Measurements from ENCODE around the gene EIF2B4.
"Not testable (repeated sequence)": the region's sequence is repeated elsewhere in the genome, so short reads cannot be mapped to it uniquely, and the experiment has no call there.

The EIF2B4 gene

DNA sequence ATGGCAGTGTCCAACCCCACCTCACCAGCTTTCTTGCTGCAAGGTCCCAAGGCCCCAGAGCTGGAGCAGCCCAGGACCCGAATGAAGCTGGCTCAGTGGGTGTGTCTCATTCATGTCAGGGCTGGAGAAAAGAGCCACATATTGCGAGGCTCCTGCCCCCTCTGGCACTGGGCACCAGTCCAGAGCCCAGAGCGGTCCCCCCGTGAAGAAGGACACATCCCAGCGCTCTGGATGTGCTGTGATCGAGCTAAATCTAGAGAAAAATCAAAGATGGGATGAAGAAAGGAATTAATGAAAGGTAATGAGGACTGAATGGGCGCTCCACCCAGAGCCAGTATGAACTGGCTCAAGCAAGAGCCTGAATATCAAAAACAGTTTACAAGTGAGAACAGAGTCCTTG, 34.0 kb downstream of the EIF2B4 start:
- no peak for DNase-seq (ENCODE audit: low read depth)

DNA sequence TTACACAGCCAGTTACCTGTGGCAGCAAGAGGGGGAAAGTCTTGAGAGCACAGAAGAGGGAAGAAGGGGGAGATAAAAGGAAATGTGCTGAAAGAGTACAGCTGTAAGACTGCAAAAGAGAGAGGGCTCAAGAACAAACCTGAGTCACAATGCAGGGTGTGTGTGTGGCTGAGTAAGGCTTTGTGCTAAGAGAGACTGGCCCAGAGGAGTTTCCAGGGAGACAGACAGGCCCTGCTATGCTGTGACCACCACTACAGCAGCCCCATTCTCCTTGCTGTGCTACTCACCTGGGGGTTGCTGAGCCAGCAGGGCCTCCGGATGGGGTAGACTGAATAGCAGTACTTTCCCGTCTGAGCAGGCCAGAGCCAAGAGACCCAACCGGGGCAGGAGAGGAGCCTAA, 34.8 kb downstream of the EIF2B4 start:
- DNase-seq (ENCODE audit: low read depth) = no peak

DNA sequence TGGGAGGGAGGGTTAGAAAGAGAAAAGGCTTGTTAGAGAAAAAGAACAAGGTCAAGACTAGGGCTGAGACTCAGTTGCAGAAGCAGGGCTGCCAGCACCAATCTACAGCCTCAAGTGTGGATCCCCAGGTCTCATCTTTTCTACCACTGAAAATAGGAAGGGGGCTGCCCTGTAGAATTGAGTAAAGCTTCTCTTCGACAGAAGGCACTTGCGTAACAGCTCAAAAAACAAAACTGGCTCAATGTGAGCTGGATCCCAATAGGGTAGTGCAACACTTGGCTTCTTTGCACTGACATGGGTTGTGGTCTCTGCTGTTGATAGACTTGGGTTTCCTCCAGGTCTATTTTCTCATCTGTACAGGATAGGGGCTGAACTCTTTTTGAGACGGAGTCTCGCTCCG, 45.4 kb downstream of the EIF2B4 start:
- DNase-seq (ENCODE audit: low read depth) = no peak

DNA sequence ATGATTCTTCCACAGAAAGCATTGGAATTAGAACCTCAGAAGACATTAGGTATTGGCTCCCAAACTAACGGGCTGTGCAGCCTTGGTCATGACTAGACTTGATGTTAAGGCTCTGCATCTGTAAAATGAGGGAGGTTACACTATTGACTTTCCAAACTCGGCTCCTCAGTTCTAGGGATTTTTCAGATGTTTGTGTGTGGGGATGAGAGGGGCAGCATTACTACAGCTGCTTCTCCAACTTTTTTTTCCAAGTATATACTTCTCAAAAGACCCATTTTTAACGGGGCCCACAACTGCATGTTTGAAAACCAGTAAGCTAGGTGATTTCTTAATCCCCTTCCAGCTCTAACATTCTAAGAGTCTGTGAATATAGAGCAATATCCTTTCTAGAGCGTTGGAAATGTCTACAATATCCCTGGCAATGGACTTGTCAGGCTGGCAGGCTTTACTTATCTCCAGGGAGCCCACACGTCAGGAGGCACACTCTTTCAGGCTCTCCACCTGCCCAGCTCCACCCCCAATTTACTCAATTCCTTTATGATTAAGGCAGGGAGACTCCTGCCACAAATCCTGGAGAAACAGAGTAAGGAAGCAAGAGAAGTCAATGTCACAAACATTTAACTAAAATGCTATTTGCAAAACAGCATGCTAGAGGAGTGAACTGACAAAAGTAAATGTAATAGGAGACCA, 46.4 kb downstream of the EIF2B4 start:
- DNase-seq (ENCODE audit: low read depth) = no peak

DNA sequence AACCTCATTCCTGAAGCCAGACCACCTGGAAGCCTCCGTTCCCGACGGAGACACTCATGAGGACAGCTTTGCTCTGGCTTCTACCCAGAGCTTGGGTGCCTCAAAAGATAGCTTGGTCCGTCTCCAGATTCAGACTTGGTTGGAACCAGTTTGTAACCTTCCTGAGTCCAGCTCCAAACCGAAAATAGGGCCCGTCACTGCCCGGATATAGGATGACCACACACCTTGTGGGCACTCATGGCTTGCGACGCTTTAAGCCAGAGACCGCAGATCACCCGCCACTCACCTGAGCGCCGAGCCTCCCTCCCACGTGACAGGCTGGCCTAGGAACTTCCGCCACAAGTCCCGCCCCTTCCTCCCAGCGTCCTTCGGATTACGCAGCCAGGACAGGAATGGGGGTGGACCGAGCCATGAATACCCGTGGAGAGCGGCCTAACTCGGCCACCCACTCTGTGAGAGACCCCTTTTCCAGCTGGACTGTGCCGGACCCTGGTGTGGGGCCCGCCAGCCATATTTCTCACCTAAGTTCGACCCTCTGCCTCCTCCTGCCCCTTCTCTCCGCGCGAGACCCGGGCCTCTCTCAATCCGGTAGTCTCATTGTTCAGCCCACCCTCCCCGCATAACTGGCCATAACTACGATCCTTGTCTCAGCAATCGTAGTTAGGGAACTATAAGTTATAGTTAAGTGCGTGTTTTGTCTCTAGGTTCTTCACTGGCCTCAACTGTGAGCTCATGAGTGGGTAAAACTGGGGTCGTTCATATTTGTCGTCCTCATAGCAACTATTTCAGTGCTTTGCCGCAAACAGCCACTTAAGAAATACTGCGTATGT, 47.2 kb downstream of the EIF2B4 start, which contains the start of gene MPV17:
Gene MPV17, minus strand, starts transcription at position 332 of the 830 bp plus-strand sequence. CDS start 580 bp downstream, outside the sequence.
- DNase-seq (ENCODE audit: low read depth) = peak; percentile 89

DNA sequence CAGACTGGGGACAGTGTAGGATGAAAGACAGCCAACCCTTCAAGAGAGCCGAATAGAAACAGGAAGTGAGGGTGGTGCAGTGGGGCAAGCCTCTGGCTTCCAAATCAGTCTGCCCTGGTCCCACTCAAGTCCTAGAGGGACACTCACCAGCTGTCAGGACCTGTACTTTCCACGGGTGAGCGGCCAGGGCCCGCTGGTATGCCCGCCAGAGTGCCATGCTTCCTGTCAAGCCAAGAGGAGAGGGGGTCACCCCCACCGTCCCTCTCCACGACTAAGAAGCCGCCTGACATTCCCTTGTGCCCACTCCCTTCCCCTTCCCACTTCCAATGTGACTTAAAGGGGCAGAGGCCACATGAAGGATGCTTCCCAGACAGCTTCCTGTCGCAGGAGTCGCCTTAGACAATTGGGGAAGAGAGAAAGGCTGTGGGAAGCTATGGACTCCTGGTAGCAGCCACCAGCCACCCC, 47.8 kb downstream of the EIF2B4 start:
- DNase-seq (ENCODE audit: low read depth) = no peak

DNA sequence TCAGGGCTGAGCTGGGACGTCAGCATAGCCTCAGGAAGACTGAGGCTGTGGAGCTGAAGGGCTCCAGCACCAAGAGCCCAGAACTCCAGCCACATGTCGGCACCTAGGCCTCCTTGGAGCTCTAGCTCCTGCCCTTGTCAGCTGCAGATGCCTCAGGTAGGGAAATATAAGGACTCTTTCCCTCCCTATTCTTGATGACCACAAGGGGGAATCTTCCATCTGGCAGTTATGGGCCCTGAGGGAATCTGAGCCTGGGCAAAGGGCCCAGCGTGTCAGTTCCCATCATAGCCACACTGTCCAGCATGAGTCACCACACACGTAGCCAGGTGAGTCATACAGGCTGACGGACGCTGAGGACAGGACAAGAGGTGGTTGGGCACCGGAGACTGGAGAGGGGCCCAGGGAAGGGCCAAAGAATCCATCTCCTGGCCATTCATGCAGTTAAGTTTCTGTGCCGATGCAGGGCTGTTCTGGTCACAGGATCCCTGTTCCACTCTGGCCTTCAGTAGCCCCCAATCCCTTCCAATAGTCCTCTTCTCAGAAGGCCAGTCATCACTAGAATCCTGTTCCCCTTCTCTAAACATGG, 49.1 kb downstream of the EIF2B4 start:
- peak; percentile 97 for DNase-seq (ENCODE audit: low read depth)

DNA sequence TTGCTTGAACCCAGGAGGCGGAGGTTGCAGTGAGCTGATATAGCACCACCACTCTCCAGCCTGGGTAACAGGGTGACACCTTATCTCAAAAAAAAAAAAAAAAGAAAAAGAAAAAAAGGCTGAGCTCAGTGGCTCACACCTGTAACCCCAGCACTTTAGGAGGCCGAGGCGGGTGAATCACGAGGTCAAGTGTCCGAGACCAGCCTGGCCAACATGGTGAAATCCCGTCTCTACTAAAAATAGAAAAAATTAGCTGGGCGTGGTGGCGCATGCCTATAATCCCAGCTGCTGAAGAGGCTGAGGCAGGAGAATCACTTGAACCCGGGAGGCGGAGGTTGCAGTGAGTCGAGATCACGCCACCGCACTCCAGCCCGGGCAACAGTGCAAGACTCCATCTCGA, 50.3 kb downstream of the EIF2B4 start:
- not testable (repeated sequence) for DNase-seq (ENCODE audit: low read depth)

DNA sequence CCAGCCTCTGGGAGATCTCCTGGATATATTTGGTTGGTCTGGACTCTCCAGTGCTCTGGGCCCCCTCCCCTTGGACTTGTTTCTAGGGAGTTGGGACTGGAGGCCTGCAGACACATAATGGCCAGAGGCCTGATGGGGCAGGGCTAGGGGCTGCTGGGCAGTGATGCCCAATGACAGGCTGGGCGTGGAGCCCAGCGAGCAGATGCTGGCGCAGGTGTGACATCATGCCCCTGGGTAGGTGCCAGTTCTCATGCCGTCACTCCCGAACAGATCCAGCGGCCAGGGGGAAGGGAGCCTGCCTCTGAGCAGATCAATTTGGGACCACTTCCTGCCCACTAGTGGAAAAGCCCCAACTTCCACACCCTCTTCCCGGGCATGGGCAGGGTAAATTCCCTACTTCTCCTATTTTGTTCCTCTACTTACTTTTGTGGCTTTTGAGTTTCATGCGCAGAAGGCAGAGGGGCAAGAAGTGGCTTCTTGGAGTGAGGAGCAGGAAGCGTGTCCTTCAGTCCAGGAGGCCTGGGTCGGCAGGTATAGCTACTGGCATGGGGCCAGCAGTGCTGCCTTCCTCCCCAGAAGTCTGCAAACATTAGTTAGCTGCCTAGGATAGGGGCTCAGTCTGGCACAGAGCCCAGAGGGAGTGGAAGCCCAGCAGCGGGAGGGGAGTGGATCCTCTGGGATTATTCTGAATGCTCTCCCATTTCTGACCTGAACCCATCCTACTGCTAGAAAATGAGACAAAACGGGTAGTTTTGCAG, 53.3 kb downstream of the EIF2B4 start:
- peak; percentile 15 for DNase-seq (ENCODE audit: low read depth)

DNA sequence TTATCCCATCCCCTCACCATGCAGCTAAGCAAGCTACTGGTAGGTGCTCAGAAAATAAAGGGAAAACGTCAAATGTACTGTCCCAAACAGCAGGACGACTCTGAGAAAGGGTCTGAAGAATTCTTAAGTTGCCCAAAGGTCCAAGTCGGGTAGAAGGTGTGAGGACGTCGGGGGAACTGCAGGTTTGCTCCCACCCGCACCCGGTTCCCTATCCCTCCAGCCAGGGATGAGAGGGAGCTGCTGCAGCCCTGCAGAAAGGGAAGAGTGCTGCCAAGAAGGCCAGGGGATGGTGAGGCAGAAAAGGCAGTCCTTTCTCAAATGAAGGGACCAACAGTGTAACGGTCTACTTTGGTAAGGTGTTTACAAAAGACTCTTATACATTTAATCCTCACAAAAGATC, 55.0 kb downstream of the EIF2B4 start:
- no peak for DNase-seq (ENCODE audit: low read depth)

DNA sequence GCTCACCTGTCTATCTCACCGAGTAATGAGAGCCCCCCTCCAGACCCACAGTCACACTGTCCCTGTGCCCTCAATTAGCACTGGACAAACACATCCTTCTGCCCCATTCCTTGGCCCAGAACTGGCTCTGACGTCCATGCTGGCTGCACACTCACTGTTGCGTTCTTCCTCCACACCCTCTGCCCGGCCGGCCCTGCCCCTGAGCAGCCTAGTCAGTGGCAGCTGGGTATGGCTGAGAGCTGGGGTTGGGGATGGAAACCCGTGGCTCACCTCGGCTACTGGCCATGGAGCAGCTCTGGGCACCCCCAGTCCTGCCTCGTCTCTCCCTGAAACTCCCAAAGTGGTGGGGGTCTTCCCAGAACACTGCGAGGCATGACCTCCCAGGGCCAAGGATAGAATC, 55.4 kb downstream of the EIF2B4 start:
- DNase-seq (ENCODE audit: low read depth) = no peak

All from fibroblast of gingiva (primary cell).